Dermis blood vessel endothelial cell (primary cell): Measurements from ENCODE around the gene KCNN4. TPM values are rescaled to one million over a fixed set of nuclear protein-coding genes. Genes with fewer than 3 reads are reported as not detected.

Source experiments
- DNase-seq: peaks from one replicate; pipeline ENCODE4 v3.0.0; 2010
- total RNA-seq: library from RNA; depleted of rRNA; stranded (reverse); fragments of >200 nt; gene quantifications from 2 replicates; pipeline ENCODE4 v1.2.3, GENCODE V29; 2014

The KCNN4 gene
- total RNA-seq, 1 donor from 2014 or later, result 0.51 TPM

- no peak for DNase-seq
These were observed 32.6 kb downstream of the KCNN4 start for GRCh38 chr19:43748205-43748594.

GRCh38 chr19:43747557-43748204, 33.1 kb downstream of the KCNN4 start:
- DNase-seq, result peak; percentile 30

GRCh38 chr19:43743059-43743458, 37.7 kb downstream of the KCNN4 start:
- DNase-seq, result no peak

DNA sequence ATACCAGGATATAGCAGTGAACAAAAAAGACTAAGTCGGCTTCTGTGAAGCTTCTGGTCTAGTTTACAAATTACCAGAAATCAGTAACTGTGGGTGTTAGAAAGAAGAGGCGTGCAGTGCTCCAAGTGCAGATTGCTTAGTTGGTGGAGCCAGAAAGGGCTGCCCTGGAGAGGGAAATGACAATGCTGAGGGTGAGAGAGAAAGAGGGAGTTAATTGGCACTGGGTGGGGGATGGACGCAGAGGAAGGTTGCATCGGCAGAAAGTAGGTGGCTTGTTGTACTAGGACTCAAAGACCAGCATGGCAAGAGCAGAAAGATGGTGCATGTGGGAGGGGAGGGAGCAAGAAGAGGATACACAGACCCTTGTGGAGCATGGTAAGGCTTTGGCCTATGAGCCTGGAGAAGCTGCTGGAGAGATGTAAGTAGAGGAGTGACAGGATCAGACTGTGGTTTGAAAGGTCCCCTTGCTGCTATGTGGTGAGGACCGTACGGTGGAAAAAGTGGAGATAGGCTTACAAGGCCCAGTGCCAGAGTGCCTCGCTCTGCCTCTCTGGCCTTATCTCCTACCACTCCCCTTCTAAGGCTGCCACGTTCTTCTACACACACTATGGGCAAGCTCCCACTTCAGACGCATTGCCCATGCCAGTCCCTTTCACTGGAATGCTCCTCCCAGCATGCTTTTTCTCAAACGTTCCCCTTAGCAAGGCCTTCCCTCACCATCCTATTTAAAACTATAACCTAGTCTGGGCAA, 39.5 kb downstream of the KCNN4 start:
- no peak for DNase-seq

DNA sequence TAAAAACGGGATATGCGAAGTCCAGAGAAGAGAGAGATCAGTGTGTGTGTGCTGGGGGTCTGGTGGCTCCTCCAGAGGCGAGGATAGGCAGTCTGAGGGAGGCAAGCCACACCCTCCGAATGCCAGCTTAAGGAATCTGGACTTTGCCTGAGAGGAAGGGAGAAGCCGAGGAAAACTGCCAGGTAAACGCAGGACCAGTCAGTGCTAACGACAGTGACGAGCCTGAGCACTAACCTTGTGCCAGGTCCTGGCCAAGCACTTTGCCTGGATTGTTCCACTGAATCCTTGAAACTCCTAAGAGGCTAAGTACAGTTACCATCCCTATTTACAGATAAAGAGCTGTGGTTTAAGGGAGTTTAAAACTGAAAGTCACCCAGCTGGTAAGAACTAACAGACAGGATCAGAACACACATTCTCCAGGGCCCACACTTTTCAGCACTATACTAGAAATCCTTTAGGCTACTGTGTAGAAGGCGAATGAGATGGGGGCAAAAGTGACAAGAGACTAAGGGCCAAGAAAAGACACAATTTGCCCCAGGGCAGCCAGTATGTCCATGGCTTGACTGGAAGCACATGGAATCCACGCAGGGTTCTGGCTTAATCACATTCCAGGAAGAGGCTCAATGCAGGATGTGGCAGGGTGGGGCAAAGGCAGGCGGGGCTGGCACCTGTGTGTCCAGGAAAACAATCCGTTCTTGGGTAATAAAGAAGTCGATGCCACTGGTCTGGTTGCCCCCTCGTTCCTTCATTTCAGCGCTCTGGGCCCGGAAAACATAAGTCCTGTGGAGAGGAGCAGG, 41.1 kb downstream of the KCNN4 start:
- DNase-seq, result peak; percentile 48

GRCh38 chr19:43738780-43739211, 42.0 kb downstream of the KCNN4 start:
- peak; percentile 22 for DNase-seq

- DNase-seq, result no peak
These were observed 44.8 kb downstream of the KCNN4 start for GRCh38 chr19:43735957-43736356.

DNA sequence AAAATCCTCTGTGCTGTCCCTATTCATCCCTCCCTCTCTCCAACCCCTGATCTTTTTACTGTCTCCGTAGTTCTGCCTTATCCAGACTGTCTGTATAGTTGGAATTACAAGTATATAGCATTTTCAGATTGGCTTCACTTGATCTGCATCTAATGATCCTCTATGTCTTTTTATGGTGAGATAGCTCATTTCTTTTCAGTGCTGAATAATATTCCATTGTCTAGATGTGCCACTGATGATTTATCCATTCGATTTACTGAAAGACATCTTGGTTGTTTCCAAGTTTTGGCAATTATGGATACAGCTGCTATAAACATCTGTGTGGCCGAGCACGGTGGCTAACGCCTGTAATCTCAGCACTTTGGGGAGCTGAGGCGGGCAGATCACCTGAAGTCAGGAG, 45.8 kb downstream of the KCNN4 start:
- no peak for DNase-seq

DNA sequence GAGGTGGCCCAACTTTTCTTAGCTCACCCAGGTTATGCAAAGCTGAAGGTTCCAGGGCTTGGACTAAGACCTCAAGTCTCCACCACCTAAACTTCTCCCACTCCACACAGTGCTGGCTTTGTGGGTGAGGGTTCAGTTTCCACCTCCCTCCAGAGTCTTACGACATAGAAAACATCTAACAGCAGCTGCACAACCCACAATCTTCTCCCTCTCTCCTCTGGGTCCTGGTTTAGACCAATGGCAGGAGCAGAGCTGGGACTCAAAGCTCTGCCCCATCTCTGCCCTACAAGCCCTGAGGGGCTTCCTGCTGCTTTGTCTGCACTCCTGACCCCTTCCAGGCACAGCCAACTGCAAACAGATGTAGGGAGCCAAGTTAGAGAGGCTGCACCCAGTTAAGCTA, 48.9 kb downstream of the KCNN4 start:
- no peak for DNase-seq

- no peak for DNase-seq
These were observed 49.4 kb downstream of the KCNN4 start for GRCh38 chr19:43731346-43731745.

GRCh38 chr19:43729919-43730318, 50.9 kb downstream of the KCNN4 start:
- DNase-seq, result no peak

DNA sequence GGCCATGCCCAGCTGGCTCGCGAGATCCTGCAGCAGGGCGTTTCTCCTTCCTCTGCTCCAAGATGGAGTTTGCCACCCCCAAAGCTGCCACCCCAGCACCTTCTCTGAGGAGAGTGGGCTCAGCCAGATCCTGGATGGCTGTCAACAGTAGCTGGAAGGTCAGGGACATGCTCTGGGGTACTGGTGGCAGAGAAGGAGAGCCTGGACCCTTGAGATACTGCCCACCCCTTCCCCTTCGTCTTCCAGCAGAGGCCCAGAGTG, 53.2 kb downstream of the KCNN4 start:
- DNase-seq, result no peak

GRCh38 chr19:43726736-43727592, 53.8 kb downstream of the KCNN4 start:
- no peak for DNase-seq

GRCh38 chr19:43725468-43725867, 55.3 kb downstream of the KCNN4 start:
- peak; percentile 87 for DNase-seq

DNA sequence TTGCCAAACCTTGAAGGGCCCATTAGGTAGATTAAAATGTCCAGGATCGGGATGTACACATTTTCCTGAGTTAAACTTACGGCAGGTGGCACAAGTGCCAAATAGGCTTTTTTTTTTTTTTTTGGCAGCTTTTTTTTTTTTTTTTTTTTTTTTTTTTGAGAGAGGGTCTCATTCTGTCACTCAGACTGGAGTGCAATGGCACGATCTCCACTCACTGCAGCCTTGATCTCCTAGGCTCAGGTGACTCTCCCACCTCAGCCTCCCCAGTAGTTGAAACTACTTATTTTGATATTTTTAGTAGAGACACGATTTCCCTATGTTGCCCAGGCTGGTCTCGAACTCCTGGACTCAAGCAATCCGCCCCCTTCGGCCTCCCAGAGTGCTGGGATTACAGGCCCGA, 55.9 kb downstream of the KCNN4 start:
- DNase-seq, result no peak

DNA sequence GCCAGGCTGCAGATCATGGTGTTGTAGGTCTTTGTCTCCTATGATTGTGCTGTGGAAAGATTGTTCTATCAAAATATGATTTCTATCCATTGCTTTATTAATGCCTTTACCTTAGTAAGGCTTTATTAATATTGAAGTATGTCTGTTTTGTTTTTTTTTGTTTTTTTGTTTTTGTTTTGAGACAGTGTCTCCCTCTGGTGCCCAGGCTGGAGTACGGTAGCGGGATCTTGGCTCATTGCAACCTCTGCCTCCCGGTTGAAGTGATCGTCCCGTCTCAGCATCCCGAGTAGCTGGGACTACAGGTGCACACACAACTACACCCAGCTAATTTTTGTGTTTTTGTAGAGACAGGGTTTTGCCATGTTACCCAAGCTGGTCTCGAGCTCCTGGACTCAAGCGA, 57.2 kb downstream of the KCNN4 start:
- peak; percentile 24 for DNase-seq

DNA sequence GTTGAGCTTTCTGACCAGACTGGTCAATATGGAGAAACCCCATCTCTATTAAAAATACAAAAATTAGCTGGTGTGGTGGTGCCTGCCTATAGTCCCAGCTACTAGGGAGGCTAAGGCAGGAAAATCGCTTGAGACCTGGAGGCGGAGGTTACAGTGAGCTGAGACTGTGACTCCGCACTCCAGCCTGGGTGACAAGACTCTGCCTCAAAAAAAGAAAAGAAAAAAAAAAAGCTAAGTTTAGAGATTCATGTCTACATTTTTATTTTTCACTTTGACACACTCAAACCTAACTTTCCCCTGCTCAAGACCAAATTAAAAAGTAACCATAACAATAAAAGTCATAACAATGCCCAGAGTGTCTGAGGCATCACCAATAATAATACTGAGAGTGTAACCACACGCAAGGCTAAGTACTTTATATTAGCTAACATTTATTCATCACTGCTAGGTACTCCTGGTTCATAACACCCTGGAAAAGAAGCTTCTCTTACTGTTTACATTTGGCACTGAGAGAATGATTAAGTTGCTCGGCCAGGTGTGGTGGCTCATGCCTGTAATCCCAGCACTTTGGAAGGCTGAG, 59.2 kb downstream of the KCNN4 start:
- no peak for DNase-seq

DNA sequence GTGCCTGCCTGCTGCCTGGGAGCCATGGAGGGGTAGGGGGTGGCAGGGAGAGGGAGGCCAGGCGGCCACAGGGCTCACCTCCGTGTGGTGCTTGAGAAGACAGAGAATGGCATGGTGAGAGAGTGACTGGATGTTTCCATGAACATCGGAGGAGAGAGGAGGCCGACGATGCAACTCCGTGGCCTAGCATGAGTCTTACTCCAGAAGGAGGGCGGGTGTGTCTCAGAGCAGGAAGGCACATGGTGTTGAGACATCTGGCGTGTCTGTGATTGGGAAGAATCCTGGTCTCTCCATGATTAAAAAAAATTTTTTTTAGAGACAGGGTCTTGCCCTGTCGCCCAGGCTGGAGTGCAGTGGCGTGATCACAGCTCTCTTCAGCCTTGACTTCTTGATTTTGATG, 59.8 kb downstream of the KCNN4 start:
- DNase-seq, result no peak

- no peak for DNase-seq
These were observed 60.9 kb downstream of the KCNN4 start for GRCh38 chr19:43719918-43720317.

DNA sequence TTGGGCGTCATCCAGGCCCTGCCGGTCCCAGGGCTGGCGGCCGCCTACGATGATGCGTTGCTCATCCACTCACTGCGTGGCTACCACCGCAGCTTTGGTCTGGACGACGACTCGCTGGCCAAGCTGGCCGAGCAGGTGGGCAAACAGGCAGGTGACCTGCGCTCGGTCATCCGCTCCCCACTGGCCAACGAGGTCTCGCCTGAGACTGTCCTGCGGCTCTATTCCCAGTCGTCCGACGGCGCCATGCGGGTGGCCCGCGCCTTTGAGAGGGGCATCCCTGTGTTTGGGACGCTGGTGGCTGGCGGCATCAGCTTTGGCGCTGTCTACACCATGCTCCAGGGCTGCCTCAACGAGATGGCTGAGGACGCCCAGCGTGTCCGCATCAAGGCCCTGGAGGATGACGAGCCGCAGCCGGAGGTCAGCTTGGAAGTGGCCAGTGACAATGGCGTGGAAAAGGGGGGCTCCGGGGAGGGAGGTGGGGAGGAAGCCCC, 61.4 kb downstream of the KCNN4 start:
- no peak for DNase-seq

GRCh38 chr19:43718627-43719377, 62.0 kb downstream of the KCNN4 start:
- no peak for DNase-seq
